Measurements from ENCODE around the gene LITAF. TPM values are rescaled to one million over a fixed set of nuclear protein-coding genes. Genes with fewer than 3 reads are reported as not detected.

The LITAF gene
- total RNA-seq, 2 donors from 2014 or later: 144 to 211 TPM

GRCh38 chr16:11556945-11557720 lies 29.6 kb downstream of the LITAF start:
- no peaks in the 10 kb centered on the region for H3K9me3 ChIP-seq
- no peak for DNase-seq
- intact Hi-C loops (cut with DNase I): no loop called here
- H3K36me3 ChIP-seq: peaks cover 15% of the 10 kb centered on the region
- no peak for TF ChIP-seq CTCF (IDR thresholded peaks at IDR 0.05)
- H3K27me3 ChIP-seq: no peaks in the 10 kb centered on the region
- no peak overlapping the region for H3K9ac ChIP-seq (ENCODE audit: low read depth in 2 of 2, low read length in 2 of 2)
- no peak overlapping the region for H3K4me3 ChIP-seq
- no peaks in the 10 kb centered on the region for H3K4me1 ChIP-seq
- no peak overlapping the region for H3K27ac ChIP-seq

GRCh38 chr16:11556214-11556819 lies 30.4 kb downstream of the LITAF start:
- Histone ChIP-seq H3K36me3 (peaks cover 15% of the 10 kb centered on the region), H3K9ac (ENCODE audit: low read depth in 2 of 2, low read length in 2 of 2) (no peak overlapping the region), H3K27ac (no peak overlapping the region), H3K4me3 (no peak overlapping the region), H3K4me1 (no peaks in the 10 kb centered on the region), H3K9me3 (no peaks in the 10 kb centered on the region), H3K27me3 (no peaks in the 10 kb centered on the region)
- intact Hi-C loops (cut with DNase I): no loop called here
- DNase-seq: no peak
- TF ChIP-seq CTCF (IDR thresholded peaks at IDR 0.05): no peak

- Histone ChIP-seq H3K27me3 (no peaks in the 10 kb centered on the region), H3K9me3 (no peaks in the 10 kb centered on the region), H3K4me1 (no peaks in the 10 kb centered on the region), H3K27ac (no peak overlapping the region), H3K36me3 (peaks cover 22% of the 10 kb centered on the region), H3K9ac (ENCODE audit: low read depth in 2 of 2, low read length in 2 of 2) (no peak overlapping the region), H3K4me3 (no peak overlapping the region)
- DNase-seq: no peak
- TF ChIP-seq CTCF (IDR thresholded peaks at IDR 0.05): no peak
- intact Hi-C loops (cut with DNase I): no loop called here
Observed at GRCh38 chr16:11554053-11554452, 32.7 kb downstream of the LITAF start.

GRCh38 chr16:11553371-11553770 lies 33.3 kb downstream of the LITAF start:
- TF ChIP-seq CTCF (IDR thresholded peaks at IDR 0.05): no peak
- Histone ChIP-seq H3K4me1 (no peaks in the 10 kb centered on the region), H3K4me3 (no peak overlapping the region), H3K9ac (ENCODE audit: low read depth in 2 of 2, low read length in 2 of 2) (no peak overlapping the region), H3K27ac (no peak overlapping the region), H3K36me3 (peaks cover 22% of the 10 kb centered on the region), H3K27me3 (no peaks in the 10 kb centered on the region), H3K9me3 (no peaks in the 10 kb centered on the region)
- no peak for DNase-seq
- intact Hi-C loops (cut with DNase I): no loop called here

GRCh38 chr16:11552440-11552839 lies 34.3 kb downstream of the LITAF start:
- intact Hi-C loops (cut with DNase I): no loop called here
- H3K9me3 ChIP-seq: no peaks in the 10 kb centered on the region
- no peak for TF ChIP-seq CTCF (IDR thresholded peaks at IDR 0.05)
- no peak overlapping the region for H3K9ac ChIP-seq (ENCODE audit: low read depth in 2 of 2, low read length in 2 of 2)
- no peak overlapping the region for H3K27ac ChIP-seq
- H3K4me1 ChIP-seq: no peaks in the 10 kb centered on the region
- DNase-seq: no peak
- H3K4me3 ChIP-seq: no peak overlapping the region
- peaks cover 22% of the 10 kb centered on the region for H3K36me3 ChIP-seq
- no peaks in the 10 kb centered on the region for H3K27me3 ChIP-seq
